GM18519 (cell line): Measurements from ENCODE around the gene NTM.
"Not testable (repeated sequence)": the region's sequence is repeated elsewhere in the genome, so short reads cannot be mapped to it uniquely, and the experiment has no call there.

Experiments
- ATAC-seq: cut with Tn5 transposase; IDR thresholded peaks from one replicate; pipeline ENCODE4 v1.9.1; 2021; ENCODE audit warnings: mild to moderate bottlenecking, moderate library complexity; ENCODE audit not compliant: unreplicated experiment, low FRiP score

NTM gene

DNA sequence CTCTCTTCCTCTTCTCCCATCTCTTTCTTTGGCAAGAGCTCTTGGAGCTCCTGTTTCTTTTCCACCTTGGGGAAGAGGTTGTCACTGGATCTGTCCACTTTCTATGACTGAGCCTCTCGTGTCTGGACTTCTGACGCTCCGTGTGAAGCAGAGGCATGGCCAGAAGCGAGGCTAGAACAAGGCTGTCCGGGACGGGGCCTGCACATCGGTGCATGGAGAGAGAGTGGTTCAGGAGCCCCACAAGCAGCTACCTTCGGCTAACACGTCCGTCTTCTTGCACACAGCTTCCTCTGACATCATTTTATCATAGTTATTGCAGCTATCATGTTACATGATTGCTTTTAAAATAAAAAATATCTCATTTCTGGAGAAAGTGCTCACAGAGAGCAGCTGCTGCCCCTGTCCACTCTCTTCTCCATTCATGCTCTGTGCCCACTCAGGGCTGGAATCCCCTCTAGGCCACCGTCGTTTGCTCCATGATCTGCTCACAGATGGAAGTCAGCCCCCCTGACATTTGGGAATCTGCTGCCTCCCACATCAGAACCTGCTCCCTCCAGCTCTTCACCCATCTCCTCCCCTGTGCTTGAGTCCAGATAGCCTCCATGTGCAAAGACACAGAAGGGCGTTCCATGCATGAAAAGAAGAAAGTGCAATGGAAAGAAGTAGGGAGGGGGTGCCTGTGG is 308.4 kb downstream of the NTM start:
- no peak for ATAC-seq

DNA sequence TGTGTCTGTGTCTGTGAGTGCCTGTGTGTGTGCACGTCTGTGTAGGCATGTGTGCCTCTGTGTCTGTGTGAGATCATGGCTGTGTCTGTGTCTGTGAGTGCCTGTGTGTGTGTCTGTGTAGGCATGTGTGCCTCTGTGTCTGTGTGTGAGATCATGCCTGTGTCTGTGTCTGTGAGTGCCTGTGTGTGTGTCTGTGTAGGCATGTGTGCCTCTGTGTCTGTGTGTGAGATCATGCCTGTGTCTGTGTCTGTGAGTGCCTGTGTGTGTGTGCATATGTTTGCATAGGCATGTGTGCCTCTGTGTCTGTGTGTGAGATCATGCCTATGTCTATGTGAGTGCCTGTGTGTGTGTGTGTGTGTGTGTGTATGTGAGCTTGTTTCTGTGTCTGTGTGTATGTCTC is 310.0 kb downstream of the NTM start:
- ATAC-seq, result not testable (repeated sequence)

GRCh38 chr11:131681920-131682319 is 311.5 kb downstream of the NTM start:
- ATAC-seq, result no peak

GRCh38 chr11:131682373-131683015 is 312.1 kb downstream of the NTM start:
- ATAC-seq, result no peak

- no peak for ATAC-seq
These were observed 312.7 kb downstream of the NTM start for GRCh38 chr11:131683131-131683530.

DNA sequence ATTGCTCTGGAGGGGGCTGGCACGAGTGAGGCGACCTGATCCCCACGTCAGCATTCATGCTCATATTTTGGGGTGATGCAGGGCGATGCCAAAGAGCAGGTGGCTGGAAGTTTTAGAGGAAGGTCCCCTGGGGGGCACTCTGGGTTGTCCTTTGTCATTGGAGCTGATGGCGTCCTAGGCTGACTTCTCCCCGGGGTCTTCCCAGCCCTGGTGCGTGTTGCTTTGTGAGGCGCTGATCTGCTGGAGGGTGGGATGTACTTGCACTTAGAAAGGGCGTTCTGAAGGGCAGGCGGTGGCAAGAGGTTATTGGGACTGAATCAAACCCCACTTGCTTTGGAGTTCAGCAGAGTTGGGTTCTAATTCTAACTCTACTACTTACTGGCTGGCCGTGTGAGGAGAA is 313.3 kb downstream of the NTM start:
- ATAC-seq, result no peak

- ATAC-seq, result no peak
These were observed 314.0 kb downstream of the NTM start for GRCh38 chr11:131684111-131685060.

GRCh38 chr11:131685206-131685605 is 314.8 kb downstream of the NTM start:
- no peak for ATAC-seq

- ATAC-seq, result no peak
These were observed 315.5 kb downstream of the NTM start for GRCh38 chr11:131685906-131686305.

GRCh38 chr11:131686836-131687235 is 316.4 kb downstream of the NTM start:
- no peak for ATAC-seq

DNA sequence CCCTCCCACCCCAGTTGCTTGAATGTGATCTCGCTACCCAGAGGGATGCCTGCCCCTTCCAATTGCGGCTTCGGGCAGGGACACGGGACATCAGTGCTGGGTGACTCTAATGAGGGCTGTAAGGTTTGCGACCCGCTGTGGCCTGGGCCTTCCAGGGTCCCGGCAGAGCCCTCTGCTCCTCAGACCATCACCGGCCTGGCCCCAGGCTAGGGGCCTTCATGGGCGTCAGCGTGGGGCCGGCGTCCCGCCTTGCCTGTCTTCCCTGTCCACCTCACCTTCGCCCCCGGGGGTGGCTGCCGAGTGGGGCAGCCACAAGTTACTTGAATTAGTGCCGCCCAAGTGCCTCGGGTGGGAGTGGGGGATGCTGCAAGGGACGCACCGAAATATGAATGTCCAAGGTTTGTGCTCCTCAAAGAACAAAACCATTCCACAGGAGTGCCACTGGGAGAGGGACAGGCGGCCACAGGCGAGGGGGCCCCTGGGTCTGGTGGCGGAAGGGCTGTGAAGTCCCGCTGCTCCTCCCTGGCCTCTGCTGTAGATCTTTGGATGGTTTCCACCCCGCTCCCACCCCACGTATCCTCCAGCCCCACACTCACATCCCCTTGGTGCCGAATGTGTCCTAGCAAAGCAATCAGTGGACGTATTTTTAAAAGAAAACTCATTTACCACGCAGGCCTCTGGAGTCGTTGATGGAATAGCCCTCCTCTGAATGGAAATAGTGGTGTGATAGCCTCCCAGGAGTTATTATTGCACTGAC is 317.1 kb downstream of the NTM start:
- no peak for ATAC-seq

DNA sequence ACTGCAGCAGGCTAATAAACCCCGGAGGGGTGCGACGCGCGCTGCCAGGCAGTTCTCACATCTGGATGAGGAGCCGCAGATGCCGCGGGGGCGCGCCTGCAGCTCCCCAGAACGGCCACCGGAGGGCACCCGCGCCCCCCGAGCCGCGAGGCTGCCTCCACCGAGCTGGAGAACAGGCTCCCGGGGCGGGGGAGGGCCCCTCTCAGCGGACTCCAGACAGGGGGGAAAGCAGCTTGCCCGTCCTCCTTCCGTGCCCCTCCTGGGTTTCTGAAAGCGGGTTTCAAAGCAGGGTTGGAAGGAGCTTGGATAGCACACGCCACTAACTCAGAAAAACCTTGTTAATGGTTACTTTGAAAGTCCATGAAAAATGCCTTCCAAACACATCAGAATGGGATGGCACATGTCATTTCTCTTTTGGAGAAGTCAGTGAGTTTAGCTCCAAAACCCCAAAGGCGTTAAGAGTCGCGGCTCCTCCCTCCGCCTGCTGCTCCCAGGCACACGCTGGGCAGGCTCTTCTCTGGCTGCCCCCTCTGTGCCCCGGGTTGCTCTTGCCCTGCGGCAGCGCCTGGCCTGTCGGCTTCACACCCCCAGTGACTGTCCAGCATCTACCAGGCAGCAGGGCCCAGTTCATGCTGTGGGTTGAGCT is 317.8 kb downstream of the NTM start:
- ATAC-seq, result peak; percentile 60

DNA sequence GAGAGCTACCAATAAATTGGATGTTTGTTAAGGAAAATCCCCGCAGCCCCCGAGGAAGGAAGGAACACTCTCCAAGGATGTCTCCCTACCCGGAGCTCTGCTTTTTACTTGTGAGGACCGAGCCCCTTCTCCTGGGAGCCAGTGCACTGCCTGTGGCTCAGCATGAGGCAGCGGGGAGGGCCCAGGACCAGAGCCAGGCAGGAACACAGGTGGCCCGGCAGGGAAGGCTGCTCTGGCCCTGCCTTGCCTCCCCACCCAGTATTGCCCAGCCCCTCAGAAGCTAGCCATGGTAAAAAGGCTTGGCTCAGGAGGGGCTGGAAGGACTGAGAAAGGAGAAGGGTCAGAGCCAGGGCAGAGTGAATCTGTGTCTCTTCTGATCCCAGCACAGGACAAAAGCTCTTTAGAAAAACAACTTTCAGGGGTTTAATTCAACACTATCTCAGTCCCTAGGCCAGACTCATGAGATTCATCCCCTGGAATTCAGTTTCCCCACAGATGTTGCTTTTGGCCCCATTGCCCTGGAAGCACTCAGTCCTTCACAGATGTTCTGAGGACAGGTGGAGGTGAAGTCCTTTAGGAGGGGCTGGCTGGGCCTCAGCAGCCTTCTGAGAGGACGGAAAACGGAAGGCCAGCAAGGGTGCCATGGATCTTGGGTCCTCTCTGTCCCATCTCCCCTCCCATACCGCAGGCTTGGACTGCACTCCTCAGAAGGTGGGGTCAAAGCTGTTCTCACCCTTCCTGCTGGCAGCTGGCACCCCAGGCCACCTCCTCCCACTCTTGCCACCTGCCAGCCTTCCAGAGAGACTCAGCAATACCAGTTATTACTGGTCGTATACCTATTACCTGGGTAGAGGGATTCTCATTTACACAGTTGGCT is 318.9 kb downstream of the NTM start:
- ATAC-seq, result no peak

- ATAC-seq, result no peak
These were observed 319.9 kb downstream of the NTM start for GRCh38 chr11:131690362-131690761.

GRCh38 chr11:131690776-131691175 is 320.4 kb downstream of the NTM start:
- ATAC-seq, result no peak

- peak; percentile 66 for ATAC-seq
These were observed 321.0 kb downstream of the NTM start for GRCh38 chr11:131691181-131692041.

DNA sequence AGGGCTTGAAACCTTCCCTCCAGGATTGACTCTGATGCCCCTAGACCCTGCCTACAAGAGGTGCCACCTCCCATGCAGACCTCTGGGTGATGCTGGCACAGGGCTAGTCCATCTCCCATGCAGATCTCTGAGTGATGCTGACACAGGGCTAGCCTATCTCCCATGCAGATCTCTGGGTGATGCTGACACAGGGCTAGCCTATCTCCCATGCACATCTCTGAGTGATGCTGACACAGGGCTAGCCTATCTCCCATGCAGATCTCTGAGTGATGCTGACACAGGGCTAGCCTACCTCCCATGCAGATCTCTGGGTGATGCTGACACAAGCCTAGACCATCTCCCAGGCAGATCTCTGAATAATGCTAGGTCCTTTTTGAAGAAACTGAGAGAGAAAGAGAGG is 321.7 kb downstream of the NTM start:
- no peak for ATAC-seq

- no peak for ATAC-seq
These were observed 322.5 kb downstream of the NTM start for GRCh38 chr11:131692961-131693360.
